GM10847 (cell line): ENCODE data around the gene HDAC8.

Source experiments
- POLR2A ChIP-seq: IDR thresholded peaks from 2 replicates; pipeline ENCODE4 v1.6.1; 2011; ENCODE audit not compliant: insufficient read length; ENCODE audit errors: extremely low read depth

Gene HDAC8

GRCh38 chrX:72402614-72403013, 170.0 kb downstream of the HDAC8 start:
- TF ChIP-seq POLR2A: no peak

- no peak for TF ChIP-seq POLR2A
Observed at GRCh38 chrX:72399816-72400215, 172.8 kb downstream of the HDAC8 start.

GRCh38 chrX:72396117-72396516, 176.5 kb downstream of the HDAC8 start:
- TF ChIP-seq POLR2A: no peak

GRCh38 chrX:72395237-72395636, 177.4 kb downstream of the HDAC8 start:
- TF ChIP-seq POLR2A: no peak

GRCh38 chrX:72394518-72395170, 178.0 kb downstream of the HDAC8 start:
- no peak for TF ChIP-seq POLR2A

- no peak for TF ChIP-seq POLR2A
Observed at GRCh38 chrX:72393836-72394517, 178.7 kb downstream of the HDAC8 start.

GRCh38 chrX:72392816-72393800, 179.5 kb downstream of the HDAC8 start:
- no peak for TF ChIP-seq POLR2A

GRCh38 chrX:72392042-72392441, 180.6 kb downstream of the HDAC8 start:
- TF ChIP-seq POLR2A: no peak

- no peak for TF ChIP-seq POLR2A
Observed at GRCh38 chrX:72387247-72387646, 185.4 kb downstream of the HDAC8 start.

- TF ChIP-seq POLR2A: no peak
Observed at GRCh38 chrX:72382202-72382595, 190.4 kb downstream of the HDAC8 start.

- no peak for TF ChIP-seq POLR2A
Observed at GRCh38 chrX:72381439-72382201, 191.0 kb downstream of the HDAC8 start.

- no peak for TF ChIP-seq POLR2A
Observed at GRCh38 chrX:72376124-72376523, 196.5 kb downstream of the HDAC8 start.

GRCh38 chrX:72373136-72373535, 199.5 kb downstream of the HDAC8 start:
- no peak for TF ChIP-seq POLR2A

- no peak for TF ChIP-seq POLR2A
Observed at GRCh38 chrX:72372735-72373134, 199.9 kb downstream of the HDAC8 start.

GRCh38 chrX:72371405-72371804, 201.2 kb downstream of the HDAC8 start:
- no peak for TF ChIP-seq POLR2A
